GM23338 (cell line): Measurements from ENCODE around the gene HCRT. TPM values are rescaled to one million over a fixed set of nuclear protein-coding genes. Genes with fewer than 3 reads are reported as not detected.

Source experiments
- polyA plus RNA-seq: library from polyadenylated mRNA; unstranded; fragments of >200 nt; fragmentation: Nextera tagmentation; extraction: Ambion mirVana; gene quantifications from 2 replicates; pipeline ENCODE4 v1.2.1, GENCODE V29; 2016
- total RNA-seq: library from RNA; depleted of rRNA; stranded (reverse); fragments of >200 nt; shearing (Covaris generic); gene quantifications from 2 replicates; pipeline ENCODE4 v1.2.3, GENCODE V29; 2014; rRNA removed

The HCRT gene
- total and polyA plus RNA-seq, 2 experiments from 2014 or later = not detected

Other genes starting within 250 kb of the HCRT start
- 40.3 and 47.8 TPM in 2 replicates for gene CNP, start 218.7 kb downstream of the HCRT start, total RNA-seq
- 28.3 and 30.8 TPM in 2 replicates for gene CNP, start 218.7 kb downstream of the HCRT start, polyA plus RNA-seq
- gene DNAJC7, start 168.0 kb downstream of the HCRT start, total RNA-seq = 119 and 139 TPM in 2 replicates
- gene DNAJC7, start 168.0 kb downstream of the HCRT start, polyA plus RNA-seq = 136 and 141 TPM in 2 replicates
- gene NKIRAS2, start 165.4 kb downstream of the HCRT start, total RNA-seq = 42.5 and 52.9 TPM in 2 replicates
- 31.3 and 31.7 TPM in 2 replicates for gene NKIRAS2, start 165.4 kb downstream of the HCRT start, polyA plus RNA-seq
- 1.8 and 2.1 TPM in 2 replicates for gene C17orf113, start 134.9 kb downstream of the HCRT start, total RNA-seq
- gene C17orf113, start 134.9 kb downstream of the HCRT start, polyA plus RNA-seq = 0.29 and 0.38 TPM in 2 replicates
- 1.9 and 4.6 TPM in 2 replicates for gene ZNF385C, start 87.0 kb downstream of the HCRT start, total RNA-seq
- gene ZNF385C, start 87.0 kb downstream of the HCRT start, polyA plus RNA-seq = 2.5 and 3.1 TPM in 2 replicates
- 4.1 and 10.5 TPM in 2 replicates for gene DHX58, start 72.7 kb downstream of the HCRT start, total RNA-seq
- 5.4 and 6.6 TPM in 2 replicates for gene DHX58, start 72.7 kb downstream of the HCRT start, polyA plus RNA-seq
- 25.2 and 44.5 TPM in 2 replicates for gene KAT2A, start 64.1 kb downstream of the HCRT start, total RNA-seq
- gene KAT2A, start 64.1 kb downstream of the HCRT start, polyA plus RNA-seq = 13.9 and 16.4 TPM in 2 replicates
- 0.52 TPM in 1 of 2 replicates, not detected in the other for gene HSPB9, start 62.6 kb downstream of the HCRT start, total RNA-seq
- gene HSPB9, start 62.6 kb downstream of the HCRT start, polyA plus RNA-seq = 0.26 and 0.31 TPM in 2 replicates
- gene RAB5C, start 30.5 kb downstream of the HCRT start, total RNA-seq = 53.2 and 64.2 TPM in 2 replicates
- gene RAB5C, start 30.5 kb downstream of the HCRT start, polyA plus RNA-seq = 23.9 and 28.2 TPM in 2 replicates
- 0.08 and 0.49 TPM in 2 replicates for gene KCNH4, start 4.3 kb downstream of the HCRT start, total RNA-seq
- gene KCNH4, start 4.3 kb downstream of the HCRT start, polyA plus RNA-seq = 0.05 and 0.08 TPM in 2 replicates
- 6.4 and 13.8 TPM in 2 replicates for gene GHDC, start 9.0 kb upstream of the HCRT start, total RNA-seq
- 3.0 and 4.0 TPM in 2 replicates for gene GHDC, start 9.0 kb upstream of the HCRT start, polyA plus RNA-seq
- 47.1 and 60.5 TPM in 2 replicates for gene STAT5B, start 90.9 kb upstream of the HCRT start, total RNA-seq
- 13.9 and 14.3 TPM in 2 replicates for gene STAT5B, start 90.9 kb upstream of the HCRT start, polyA plus RNA-seq
- gene STAT5A, start 103.0 kb upstream of the HCRT start, total RNA-seq = 14.6 and 18.1 TPM in 2 replicates
- 2.3 and 2.4 TPM in 2 replicates for gene STAT5A, start 103.0 kb upstream of the HCRT start, polyA plus RNA-seq
- 78.0 and 83.2 TPM in 2 replicates for gene STAT3, start 203.0 kb upstream of the HCRT start, total RNA-seq
- gene STAT3, start 203.0 kb upstream of the HCRT start, polyA plus RNA-seq = 41.7 and 49.5 TPM in 2 replicates
- gene CAVIN1, start 237.8 kb upstream of the HCRT start, total RNA-seq = 33.3 and 35.7 TPM in 2 replicates
- 18.1 and 20.0 TPM in 2 replicates for gene CAVIN1, start 237.8 kb upstream of the HCRT start, polyA plus RNA-seq